ENCODE results near the gene TAC4.
"Not testable (repeated sequence)": the region's sequence is repeated elsewhere in the genome, so short reads cannot be mapped to it uniquely, and the experiment has no call there.

Gene TAC4

DNA sequence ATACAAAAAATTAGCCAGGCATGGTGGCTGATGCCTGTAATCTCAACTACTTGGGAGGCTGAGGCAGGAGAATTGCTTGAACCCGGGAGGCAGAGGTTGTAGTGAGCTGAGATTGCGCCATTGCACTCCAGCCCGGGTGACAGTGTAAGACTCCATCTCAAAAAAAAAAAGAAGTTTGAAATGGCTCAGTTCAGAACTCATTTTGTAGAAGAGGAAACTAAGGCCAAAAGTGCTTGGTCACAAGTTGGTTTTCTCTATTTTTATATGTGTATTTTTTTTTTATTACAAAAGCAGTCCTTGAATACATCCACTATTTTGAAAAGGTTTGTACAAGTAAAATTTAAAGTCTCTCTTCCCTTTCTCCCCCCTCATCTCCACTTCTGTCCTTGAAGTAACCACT, 5.5 kb downstream of the TAC4 start:
- DNase-seq (ENCODE audit: low read depth), result no peak

DNA sequence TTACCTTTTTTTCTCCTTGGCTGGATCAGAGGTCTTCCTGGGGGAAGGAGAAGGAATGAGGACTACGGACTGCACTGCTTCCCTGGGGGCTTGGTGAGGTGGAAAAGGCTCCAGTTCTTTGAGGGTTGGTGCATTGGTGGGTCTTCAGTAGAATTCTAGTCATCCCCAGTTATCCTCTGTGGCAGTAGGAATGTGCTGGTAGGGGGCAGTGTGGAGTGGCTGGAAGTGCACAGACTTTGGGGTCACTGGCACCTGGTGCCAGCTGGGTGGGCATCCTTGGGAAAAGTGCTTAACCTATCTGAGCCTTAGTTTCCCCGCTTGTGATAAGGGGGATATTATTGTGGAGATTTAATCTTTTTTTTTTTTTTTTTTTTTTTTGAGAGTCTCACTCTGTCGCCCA, 6.3 kb downstream of the TAC4 start:
- DNase-seq (ENCODE audit: low read depth), result no peak

DNA sequence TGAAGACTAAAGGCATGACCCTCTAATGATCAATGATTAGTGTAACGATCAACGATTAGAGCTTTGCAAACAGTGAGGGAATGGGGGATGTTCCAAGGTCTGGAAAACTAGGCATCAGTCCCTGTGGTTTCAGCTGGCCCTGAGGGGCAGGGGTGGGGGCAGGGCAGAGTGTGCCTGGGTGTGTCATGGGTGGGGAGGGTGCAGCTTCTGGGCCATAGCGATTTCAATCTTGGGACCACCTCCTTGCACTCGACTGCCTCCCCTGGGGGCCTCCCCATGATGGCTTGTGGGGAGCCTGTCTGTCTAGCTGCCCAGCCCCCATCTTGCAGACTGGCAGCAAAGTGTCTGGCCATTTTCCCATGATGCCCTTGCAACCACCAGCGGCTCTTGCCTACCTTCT, 8.4 kb downstream of the TAC4 start:
- no peak for DNase-seq (ENCODE audit: low read depth)

DNA sequence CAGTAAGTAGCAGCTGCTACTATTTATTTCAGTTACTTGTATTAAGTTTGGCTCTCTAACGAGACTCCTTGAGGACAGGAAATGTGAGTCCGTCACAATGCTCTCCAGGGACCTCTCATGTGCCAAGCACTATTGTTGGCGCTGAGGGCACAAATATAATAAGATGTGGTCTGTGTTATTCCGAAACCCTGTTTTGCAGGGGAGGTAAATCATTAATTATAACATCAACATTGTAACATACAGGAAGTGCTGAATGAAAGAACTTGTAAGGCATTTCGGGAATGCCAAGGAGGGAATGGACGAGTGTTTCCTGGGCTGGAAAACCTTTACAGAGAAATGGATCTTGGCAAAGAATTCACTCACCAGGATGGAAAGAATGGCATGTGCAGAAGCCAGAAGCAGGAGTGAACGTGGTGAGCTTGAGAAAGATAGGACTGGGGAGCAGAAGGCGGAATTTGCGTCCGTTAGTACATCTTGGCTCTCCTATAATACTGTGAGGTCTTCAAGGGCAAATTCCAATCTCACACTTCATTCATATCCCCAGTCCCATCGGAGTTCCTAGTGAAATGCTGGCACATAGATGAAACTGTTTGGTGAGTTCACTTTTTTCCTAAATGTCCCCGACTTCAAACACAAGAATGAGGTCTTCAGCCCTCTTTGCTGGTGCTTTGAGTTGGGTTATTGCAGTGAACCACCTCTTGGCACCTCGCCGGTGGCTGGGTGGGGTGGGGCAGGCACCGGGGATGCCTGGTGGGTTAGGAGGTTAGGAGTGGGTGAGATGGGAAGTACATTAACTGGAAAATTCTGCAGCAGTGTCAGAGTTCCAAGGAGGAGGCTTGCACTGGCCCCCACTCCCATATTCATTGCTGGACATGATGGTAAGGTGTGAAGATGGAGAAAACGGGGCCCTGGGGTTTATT, 11.5 kb downstream of the TAC4 start:
- DNase-seq (ENCODE audit: low read depth), result no peak

DNA sequence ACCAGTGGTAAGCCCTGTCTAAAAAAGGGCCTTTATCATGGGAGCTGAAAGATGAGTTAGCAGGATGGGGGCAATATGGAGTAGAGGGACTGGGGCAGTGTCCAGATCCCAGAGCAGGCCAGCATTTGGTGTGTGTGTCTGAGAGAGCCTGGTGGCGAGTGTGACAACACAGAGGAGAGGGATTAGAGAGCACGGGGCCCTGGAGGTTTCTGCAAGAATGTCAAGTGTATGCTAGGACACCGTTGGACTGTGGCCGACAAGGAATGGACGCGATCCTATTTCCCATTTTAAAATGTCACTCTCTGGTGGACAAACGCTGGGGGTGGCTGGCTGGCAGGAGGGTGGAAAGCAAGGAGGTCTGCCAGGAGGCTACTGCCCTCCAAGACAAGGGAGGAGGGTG, 12.4 kb downstream of the TAC4 start:
- DNase-seq (ENCODE audit: low read depth), result no peak

DNA sequence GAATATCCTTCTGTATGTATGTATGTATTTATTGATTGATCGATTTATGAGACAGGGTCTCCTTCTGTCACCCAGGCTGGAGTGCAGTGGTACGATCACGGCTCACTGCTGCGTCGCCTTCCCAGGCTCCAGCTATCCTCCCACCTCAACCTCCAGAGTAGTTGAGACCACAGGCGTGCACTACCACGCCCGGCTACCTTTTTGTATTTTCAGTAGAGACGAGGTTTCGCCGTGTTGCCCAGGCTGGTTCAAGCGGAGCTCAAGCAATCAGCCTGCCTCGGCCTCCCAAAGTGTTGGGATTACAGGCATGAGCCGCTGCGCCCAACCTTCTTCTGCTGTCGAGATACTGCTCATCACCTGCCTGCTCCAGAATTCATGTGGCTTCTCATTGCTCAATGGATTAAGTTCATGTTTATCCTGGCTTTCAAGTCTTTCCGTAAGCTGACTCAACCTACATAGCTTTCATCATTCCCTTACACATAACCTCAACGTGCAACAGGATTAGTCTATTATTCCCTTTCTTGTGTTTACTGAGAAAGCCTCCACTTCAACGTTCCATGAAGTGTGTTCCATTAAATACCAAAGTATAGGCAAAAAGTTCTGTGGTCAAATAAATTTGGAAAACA, 13.6 kb downstream of the TAC4 start:
- no peak for DNase-seq (ENCODE audit: low read depth)

DNA sequence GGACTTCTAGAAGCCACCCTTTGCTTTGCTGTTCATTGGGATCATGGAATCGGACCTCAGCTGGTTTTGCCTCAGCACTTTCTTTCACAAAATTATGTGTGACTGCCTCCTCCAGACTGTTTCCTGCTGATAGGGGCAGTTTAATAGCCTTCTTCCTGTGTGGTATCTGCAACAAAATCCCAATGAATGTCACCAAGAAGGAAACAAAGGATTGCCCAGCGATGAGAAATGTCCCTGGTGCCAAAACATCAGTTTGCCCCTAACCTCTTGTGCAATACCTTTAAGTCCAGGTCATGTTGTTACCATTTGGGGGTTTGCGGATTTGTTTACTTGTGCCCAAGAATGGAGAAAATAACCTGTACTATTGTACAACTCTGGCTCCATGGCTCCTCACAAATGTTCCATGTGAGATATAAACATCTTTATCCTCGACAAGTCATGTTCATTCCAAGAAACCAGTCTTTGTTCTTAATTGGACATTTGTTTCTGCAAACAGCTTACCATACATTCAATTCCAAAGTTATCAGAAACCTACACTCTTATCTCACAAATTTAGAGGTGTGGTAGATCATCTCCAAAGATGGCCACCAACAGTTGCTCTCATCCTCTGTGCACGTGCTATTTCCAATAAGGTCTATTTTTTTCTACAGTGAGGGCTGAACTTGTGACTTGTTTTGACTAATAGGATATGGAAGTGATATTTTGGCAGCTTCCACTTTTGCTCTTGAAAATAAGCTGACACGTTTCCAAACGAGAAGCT, 14.8 kb downstream of the TAC4 start:
- no peak for DNase-seq (ENCODE audit: low read depth)

DNA sequence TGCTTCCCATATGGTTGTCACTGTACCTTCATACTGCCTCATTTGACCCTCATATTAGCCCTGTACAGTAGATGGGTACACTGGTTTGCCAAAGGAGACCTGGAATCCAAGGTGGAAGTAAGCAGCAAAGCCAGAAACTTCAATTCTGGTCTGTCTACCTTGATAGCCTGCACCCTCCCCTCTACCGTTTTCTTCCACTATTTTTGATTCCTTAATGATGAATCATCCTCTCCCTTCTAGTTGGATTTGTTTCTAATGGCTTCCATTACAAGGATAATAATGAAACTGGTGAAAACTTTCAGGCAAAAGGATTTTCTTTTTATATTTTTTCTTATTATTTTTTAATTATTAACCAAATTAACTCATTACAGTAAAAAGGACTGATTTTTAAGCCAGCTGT, 17.3 kb downstream of the TAC4 start:
- DNase-seq (ENCODE audit: low read depth), result no peak

DNA sequence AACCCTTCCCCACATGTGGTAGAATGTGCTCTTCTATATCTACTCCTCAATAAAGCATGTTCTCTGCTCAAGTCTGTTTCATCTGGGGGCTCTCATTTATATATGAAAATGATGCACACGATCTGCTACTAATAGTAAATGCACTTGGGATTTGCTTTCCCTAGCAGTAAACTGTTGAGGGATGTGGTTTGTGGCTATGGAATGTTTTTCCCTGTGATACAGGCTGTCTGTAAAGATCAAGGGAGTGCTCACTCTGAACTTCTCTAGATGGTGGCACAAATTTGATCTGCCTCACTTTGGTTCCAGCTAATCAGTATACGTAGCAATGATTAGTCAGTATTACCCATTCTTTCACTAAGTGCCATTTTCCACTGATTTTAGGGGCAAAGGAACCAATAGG, 18.8 kb downstream of the TAC4 start:
- DNase-seq (ENCODE audit: low read depth), result no peak

DNA sequence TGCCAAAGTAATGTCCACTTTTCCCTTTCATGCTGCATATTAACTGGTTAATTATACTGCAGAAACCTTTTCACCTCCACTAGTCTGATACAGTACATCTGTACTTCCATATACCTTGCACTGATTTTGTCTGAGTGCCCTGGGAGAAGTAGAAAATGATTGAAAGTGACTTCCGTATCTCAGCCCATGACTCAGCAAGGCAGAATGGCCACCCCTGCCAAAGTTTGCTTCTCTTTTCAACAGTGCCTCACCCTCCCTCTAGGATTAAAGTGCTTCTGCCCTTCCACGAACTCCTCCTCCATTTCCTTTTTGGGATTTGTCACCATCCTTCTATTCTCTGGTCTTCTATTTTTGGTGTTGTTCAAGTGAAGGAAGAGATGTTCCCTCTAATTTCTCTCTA, 19.5 kb downstream of the TAC4 start:
- DNase-seq (ENCODE audit: low read depth), result not testable (repeated sequence)

DNA sequence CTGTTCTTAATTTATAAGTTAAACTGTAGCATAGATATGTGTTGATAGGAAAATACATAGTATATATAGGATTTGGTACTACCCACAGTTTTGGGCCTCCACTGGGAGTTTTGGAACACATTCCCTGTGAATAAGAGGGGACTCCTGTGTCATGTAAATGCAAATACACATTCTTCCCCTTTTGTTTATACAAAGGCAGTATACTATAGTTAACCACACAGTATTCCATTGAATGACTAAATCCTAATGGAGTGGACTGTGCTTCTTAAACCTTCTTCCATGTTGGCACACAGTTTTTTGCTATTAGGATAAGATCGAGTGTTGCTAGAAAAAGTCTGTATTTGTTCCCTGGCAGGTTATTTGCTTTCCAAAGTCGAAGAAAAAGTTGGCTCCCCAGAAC, 22.2 kb downstream of the TAC4 start:
- no peak for DNase-seq (ENCODE audit: low read depth)

DNA sequence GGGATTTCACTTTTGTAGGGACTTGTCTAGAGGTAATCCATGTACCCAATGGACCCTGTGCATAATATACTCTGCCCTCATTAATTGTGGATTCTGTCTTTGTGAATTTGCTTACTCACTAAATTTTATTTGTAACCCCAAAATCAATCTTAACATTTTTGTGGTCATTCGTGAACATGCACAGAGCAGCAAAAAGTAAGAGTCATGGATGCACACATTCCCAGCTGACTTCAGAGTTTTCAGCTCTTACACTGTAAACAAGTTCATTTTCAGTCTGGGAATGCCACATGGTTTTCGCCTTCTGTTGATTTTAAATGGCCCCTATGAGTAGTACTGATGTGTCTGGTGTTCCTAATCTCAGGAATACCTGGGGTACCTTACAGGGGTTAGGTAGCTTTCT, 24.3 kb downstream of the TAC4 start:
- no peak for DNase-seq (ENCODE audit: low read depth)

DNA sequence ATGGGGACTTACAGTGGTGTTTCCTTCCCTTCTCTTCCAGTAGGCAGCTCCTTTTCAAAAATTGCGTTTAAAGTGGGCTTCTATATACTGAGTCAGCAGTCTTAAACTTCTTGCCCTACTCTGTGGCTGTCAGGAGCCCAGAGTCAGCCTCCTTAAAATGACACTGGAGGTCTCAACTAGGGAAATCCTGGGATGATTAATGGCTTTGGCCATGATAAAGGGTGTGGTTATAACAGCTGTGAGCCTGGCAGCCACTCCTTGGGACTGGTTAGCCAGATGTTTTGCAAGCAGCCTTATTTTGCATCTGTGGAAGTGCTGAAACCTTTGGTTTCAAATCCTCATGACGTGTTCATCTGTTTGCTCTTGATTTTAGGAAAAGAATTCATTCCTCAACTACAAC, 25.0 kb downstream of the TAC4 start:
- no peak for DNase-seq (ENCODE audit: low read depth)

DNA sequence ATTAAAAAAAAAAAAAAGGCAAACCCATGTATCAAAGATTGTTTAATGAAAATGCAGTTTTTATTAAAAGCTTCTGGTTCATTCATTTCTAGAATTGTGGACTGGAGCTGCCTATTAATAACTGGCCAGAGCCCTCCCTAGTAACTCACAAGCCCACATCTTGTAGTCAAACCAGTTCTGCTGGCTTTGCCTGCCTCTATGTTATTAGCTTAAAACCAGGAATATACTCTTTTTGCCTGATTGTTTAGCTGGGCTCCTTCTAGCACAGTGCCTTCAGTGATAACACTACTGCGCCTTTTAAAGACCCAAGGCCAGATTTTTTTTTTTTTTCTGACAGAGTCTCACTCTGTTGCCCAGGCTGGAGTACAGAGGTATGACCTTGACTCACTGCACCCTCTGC, 26.0 kb downstream of the TAC4 start:
- DNase-seq (ENCODE audit: low read depth), result no peak

DNA sequence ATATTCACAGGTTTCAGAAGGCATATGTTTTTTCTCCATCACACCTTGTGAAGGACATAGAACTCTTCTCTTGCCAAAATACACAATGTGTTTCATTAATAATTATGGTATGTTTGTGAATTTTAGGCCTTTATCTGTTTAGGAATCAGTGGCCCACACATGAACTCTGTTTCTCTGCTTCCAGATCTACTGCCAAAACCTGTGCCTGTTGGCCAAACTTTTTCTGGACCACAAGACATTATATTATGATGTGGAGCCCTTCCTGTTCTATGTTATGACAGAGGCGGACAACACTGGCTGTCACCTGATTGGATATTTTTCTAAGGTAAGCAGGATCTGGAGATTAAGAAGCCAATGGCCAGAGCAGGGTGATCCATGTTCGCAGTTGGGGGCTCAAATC, 26.4 kb downstream of the TAC4 start:
- DNase-seq (ENCODE audit: low read depth), result no peak

DNA sequence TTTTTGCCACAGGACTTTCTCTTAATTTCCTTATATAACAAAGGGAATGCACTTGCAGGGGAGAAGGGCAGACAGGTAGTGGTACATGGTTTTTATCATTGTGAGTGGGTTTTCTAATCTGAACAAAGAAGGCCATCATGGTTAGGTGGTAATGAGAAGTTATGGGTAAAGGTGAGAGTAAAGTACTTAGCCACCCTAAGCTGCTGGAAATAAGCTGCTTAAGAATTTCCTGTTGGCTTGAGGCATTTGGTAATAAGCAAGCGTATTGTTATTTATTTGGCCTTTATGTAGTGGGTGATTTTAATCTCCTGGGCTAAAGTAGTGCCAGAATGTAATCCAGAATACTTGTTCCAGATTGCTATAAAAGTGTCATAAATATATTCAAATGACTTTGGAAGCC, 27.1 kb downstream of the TAC4 start:
- DNase-seq (ENCODE audit: low read depth), result no peak

DNA sequence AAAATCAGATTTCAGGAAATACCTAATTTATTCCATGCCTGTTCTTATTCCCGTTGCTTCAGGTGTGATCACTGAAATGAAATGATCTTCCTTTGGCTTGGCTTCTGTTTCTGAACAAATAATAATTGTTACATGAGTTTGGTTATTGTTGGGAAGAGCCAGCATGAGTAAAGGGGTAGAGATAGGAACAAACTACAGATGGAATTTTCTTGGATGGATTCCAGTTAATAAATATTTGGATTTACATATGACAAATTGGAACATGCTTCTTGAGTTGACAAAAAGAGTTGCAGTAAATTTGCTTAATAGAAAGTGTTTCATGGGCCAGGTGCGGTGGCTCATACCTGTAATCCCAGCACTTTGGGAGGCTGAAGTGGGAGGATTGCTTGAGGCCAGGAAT, 28.2 kb downstream of the TAC4 start:
- no peak for DNase-seq (ENCODE audit: low read depth)

DNA sequence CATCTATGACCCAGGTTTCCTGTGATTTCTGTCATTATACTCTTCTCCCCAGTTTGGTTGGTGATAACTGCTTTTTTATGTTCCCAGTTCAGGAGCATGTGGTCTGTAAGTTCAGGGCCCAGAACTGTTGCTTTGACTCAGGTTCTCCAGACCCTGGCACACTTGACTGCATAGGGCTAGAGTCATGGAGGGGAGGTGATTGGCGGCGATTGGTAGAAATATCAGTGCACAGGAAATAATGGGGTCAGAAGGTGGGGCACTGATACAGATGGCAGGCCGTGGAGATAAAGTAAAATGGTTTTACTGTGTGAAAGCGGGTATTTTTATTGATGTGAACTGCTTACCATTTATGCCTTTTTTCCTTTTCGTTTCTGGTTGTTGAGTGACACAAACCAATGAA, 28.7 kb downstream of the TAC4 start:
- no peak for DNase-seq (ENCODE audit: low read depth)

DNA sequence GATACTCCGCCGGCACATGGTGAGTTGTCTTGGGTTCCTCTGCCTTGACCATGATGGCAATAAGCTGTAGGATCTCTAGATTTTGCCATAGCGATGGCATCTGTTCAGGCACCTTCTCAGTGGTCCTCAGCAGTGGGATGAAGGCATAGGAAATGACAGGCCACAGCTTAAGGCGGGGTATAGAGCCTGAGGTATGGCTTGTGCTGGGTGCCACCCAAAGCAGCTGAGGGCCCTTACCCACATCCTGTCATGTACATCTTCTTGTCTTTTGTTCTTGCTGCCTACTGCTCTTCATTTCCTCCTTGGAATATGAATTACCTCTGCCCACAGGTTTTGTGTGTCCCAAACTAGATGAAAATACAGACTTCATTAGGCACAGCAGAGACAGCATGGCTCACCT, 29.9 kb downstream of the TAC4 start:
- peak; percentile 19 for DNase-seq (ENCODE audit: low read depth)

DNA sequence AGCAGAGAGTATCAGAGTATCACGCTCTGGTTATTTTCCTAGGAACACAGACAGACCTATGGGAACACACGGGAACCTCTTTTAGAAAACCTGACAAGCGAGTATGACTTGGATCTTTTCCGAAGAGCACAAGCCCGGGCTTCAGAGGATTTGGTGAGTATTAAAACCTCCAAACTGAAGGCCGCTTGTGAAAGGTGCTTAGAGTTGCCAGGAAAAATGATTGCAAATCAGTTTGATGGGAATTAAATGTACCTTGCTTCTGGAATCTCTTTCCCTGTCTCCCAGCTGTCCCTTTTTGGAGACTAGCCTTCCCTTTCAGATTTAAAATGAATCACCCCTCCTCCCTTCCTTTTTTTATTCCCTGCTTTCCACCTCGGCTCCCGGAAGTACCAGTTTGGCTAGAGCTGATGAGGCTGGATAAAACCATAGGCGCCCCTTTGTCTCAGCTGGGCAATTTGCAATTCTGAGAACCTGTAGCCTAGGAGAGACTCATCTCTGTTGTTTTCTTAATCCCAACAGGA, 32.0 kb downstream of the TAC4 start:
- no peak for DNase-seq (ENCODE audit: low read depth)

DNA sequence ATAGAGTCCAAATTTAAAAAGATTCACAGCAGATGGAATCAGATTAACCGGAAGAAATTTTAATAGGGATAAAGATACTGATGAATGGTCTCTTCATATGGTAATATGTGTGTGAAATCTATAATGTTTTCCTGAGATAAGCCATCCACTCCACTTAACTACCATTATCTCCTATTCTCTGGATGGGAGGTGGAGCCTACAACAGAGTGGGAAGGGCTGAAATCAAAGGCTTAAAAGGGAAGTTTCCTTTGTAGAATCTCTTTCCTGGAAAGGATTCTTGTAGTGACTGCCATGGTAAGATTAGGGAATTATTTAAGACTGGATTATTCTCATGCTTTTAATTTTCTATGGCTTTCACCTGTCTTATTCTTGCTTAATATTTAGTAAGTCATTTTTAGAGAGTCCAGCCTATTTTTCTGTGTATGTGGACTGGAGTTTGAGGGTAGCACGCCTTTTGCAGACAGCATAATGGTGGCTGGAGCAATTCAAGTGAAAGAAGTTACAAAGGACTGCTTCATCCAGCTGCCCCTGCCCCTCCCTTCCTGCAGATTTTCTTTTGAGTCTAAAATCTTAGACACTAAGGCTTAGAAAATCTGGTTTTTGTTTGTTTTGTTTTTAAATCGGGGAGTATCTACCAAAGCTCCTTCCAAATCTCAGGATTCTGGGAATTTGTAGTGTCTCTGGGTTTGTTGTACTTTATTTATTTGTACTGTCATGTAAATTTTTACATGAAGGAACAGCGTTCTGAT, 32.9 kb downstream of the TAC4 start:
- no peak for DNase-seq (ENCODE audit: low read depth)

DNA sequence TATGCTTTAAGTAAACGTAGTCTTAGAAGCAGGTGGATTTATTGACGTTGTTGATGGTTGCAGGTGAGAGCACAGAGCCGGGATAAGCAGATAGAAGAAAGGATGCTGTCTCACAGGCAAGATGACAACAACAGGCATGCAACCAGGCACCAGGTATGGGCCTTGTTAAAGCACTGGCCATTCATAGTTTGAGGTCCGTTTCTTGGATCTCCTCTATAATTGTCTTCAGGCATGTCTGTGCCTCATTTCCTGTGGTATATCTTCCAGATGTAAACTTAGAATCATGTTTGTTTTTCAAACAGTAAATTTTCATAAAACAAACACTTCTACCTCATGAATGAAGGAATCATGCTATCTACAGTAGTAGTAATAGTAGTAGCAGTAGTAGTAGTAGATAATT, 38.8 kb downstream of the TAC4 start:
- DNase-seq (ENCODE audit: low read depth), result no peak

Measured in stimulated activated CD4-positive, alpha-beta T cell treated with anti-CD3 and anti-CD28 coated beads, Interleukin-2, amount 100 ng/mL, for 4 hours (primary cell).